T1000 (cell line): ENCODE measurements around the gene ALDH3B2.
"Not testable (repeated sequence)": the region's sequence is repeated elsewhere in the genome, so short reads cannot be mapped to it uniquely, and the experiment has no call there.

ENCODE experiments used
- DNase-seq: peaks from one replicate; lab custom pipeline; 2025; ENCODE audit warnings: mixed read lengths; lab: John Stamatoyannopoulos, UW

ALDH3B2 gene

GRCh38 chr11:67662142-67662834 is 12.1 kb downstream of the ALDH3B2 start:
- DNase-seq: no peak

GRCh38 chr11:67660752-67661151 is 13.7 kb downstream of the ALDH3B2 start:
- DNase-seq: not testable (repeated sequence)

GRCh38 chr11:67659651-67660165 is 14.7 kb downstream of the ALDH3B2 start:
- not testable (repeated sequence) for DNase-seq

GRCh38 chr11:67657300-67657699 is 17.1 kb downstream of the ALDH3B2 start:
- no peak for DNase-seq

- DNase-seq: no peak
Observed at GRCh38 chr11:67656278-67656922, 18.0 kb downstream of the ALDH3B2 start.

GRCh38 chr11:67654225-67654624 is 20.2 kb downstream of the ALDH3B2 start:
- no peak for DNase-seq

GRCh38 chr11:67652965-67653845 is 21.2 kb downstream of the ALDH3B2 start:
- no peak for DNase-seq

GRCh38 chr11:67651976-67652781 is 22.2 kb downstream of the ALDH3B2 start:
- no peak for DNase-seq

- no peak for DNase-seq
Observed at GRCh38 chr11:67649634-67650510, 24.6 kb downstream of the ALDH3B2 start.

GRCh38 chr11:67648796-67649613 is 25.4 kb downstream of the ALDH3B2 start:
- DNase-seq: no peak

GRCh38 chr11:67648140-67648795 is 26.2 kb downstream of the ALDH3B2 start:
- DNase-seq: no peak

GRCh38 chr11:67647471-67647870 is 27.0 kb downstream of the ALDH3B2 start:
- DNase-seq: no peak

- DNase-seq: no peak
Observed at GRCh38 chr11:67646535-67647336, 27.7 kb downstream of the ALDH3B2 start.

- no peak for DNase-seq
Observed at GRCh38 chr11:67645521-67646461, 28.6 kb downstream of the ALDH3B2 start.

GRCh38 chr11:67644472-67645418 is 29.7 kb downstream of the ALDH3B2 start:
- DNase-seq: no peak

- no peak for DNase-seq
Observed at GRCh38 chr11:67644042-67644441, 30.4 kb downstream of the ALDH3B2 start.
